Right lobe of liver (tissue), 6 donors: ENCODE data around the gene ARHGEF10L. TPM values are rescaled to one million over a fixed set of nuclear protein-coding genes. Genes with fewer than 3 reads are reported as not detected.
A peak's percentile ranks its signal among the peaks of the same experiment; 100 is the strongest.

Experiments
- ATAC-seq, 4 donors: fragments of 200-7000 bp; cut with Tn5 transposase; one replicate each; pipeline ENCODE4 v1.9.1; 2020; ENCODE audit warnings: mild to moderate bottlenecking in 4 of 4, moderate library complexity in 4 of 4
- DNase-seq, 3 donors: peaks; one replicate each; pipeline ENCODE4 v3.0.0-alpha.2; 2020
- H3K27ac ChIP-seq, 3 donors: fragments of 200-600 bp; one replicate each; pipeline ENCODE4 v1.8.0; 2022
- H3K27me3 ChIP-seq, 2 donors: fragments of 200-600 bp; one replicate each; pipeline ENCODE4 v1.8.0; 2022
- H3K36me3 ChIP-seq, 4 donors: fragments of 200-600 bp; sonication (generic) in 1 of 4; one replicate each; pipeline versions ENCODE4 v1.5.1 to v1.8.0; 2017 to 2022; ENCODE audit warnings: control low read depth in 1 of 4
- H3K4me1 ChIP-seq, 4 donors: fragments of 200-600 bp; sonication (generic) in 1 of 4; one replicate each; pipeline versions ENCODE4 v1.5.1 to v1.8.0; 2017 to 2022; ENCODE audit warnings: control low read depth in 1 of 4
- H3K4me3 ChIP-seq, 3 donors: fragments of 200-600 bp; one replicate each; pipeline ENCODE4 v1.8.0; 2022
- H3K9me3 ChIP-seq, 4 donors: fragments of 200-600 bp; sonication (generic) in 1 of 4; one replicate each; pipeline versions ENCODE4 v1.5.1 to v1.8.0; 2017 to 2022; ENCODE audit warnings: control low read depth in 1 of 4
- CTCF ChIP-seq, 4 donors: fragments of 200-600 bp in 3 of 4; fragments of 450-650 bp in 1 of 4; IDR thresholded peaks; one replicate each; pipeline versions ENCODE4 v1.5.1 to v1.8.0; 2016 to 2022; ENCODE audit warnings: antibody characterized with exemption in 4 of 4, mild to moderate bottlenecking in 2 of 4
- POLR2A ChIP-seq: fragments of 450-650 bp; IDR thresholded peaks from one replicate; pipeline ENCODE4 v1.6.1; 2017; ENCODE audit warnings: antibody characterized with exemption, mild to moderate bottlenecking
- WGBS: methylation state at CpG from one replicate; pipeline ENCODE4 v1.1.6; 2018; ENCODE audit warnings: low coverage, low lambda C conversion rate; ENCODE audit not compliant: insufficient coverage; ENCODE audit errors: missing lambda C conversion rate; 5-methylcytosine and 5-hydroxymethylcytosine counted together
- intact Hi-C, 2 donors: fragments of 100-400 bp; cut with DNase I; formaldehyde crosslinking; loops; one replicate each; pipeline versions ENCODE4 v1.11.2 to v1.14.1; 2022
- total RNA-seq, 6 experiments: library from RNA; depleted of rRNA in 2 of 6; stranded (reverse); fragments of >200 nt in 2 of 6; fragmentation: NEBNext Ultra II Directional in 3 of 6; extraction: Animal tissue kit (Norgen Biotek cat#: 25700) in 3 of 6; gene quantifications; one replicate each; pipeline versions ENCODE4 v1.1.0 to v1.2.4, GENCODE V29; 2016 to 2023
- donor health status: DM: no; HTN: yes; CAD: no.
- donor health status: DM: no; HTN: no; CAD: no.
- donor health status: DM: no; HTN: no; CAD: no.
- donor health status: DM: no; HTN: yes; CAD: no.
- donor health status: DM: no; HTN: yes; CAD: no.

ARHGEF10L gene
- total RNA-seq, 6 experiments from 2014 or later: 59.7 to 124 (median 87.4) TPM

- no peaks in the 10 kb centered on the region for H3K36me3 ChIP-seq
- peak; percentile 71 to 89 (median 82) for ATAC-seq
- peak overlapping the region in 1 of 3 donors; percentile 30 for H3K27ac ChIP-seq
- WGBS: 9% methylated on average over 5 of the region's 8 CpGs
- intact Hi-C loops: no loop called here
- H3K9me3 ChIP-seq: no peaks in the 10 kb centered on the region
- H3K27me3 ChIP-seq: no peaks in the 10 kb centered on the region
- peaks cover 0 to 17% (median 8%) of the 10 kb centered on the region in 4 donors for H3K4me1 ChIP-seq
- no peak for TF ChIP-seq CTCF (IDR thresholded peaks at IDR 0.05)
- no peak for TF ChIP-seq POLR2A
- DNase-seq: peak in 1 of 3 donors; percentile 68
- no peak overlapping the region for H3K4me3 ChIP-seq
Observed at GRCh38 chr1:17551755-17552234, 12.3 kb downstream of the ARHGEF10L start.

- Histone ChIP-seq H3K4me3 (no peak overlapping the region), H3K27ac (no peak overlapping the region), H3K36me3 (no peaks in the 10 kb centered on the region), H3K4me1 (peaks cover 0 to 22% (median 9%) of the 10 kb centered on the region in 4 donors), H3K9me3 (no peaks in the 10 kb centered on the region), H3K27me3 (no peaks in the 10 kb centered on the region)
- TF ChIP-seq CTCF (IDR thresholded peaks at IDR 0.05): no peak
- no peak for TF ChIP-seq POLR2A
- ATAC-seq (no peak), DNase-seq (no peak)
- intact Hi-C loops: no loop called here
- WGBS: 91% methylated on average over 1 of the region's 8 CpGs
Observed at GRCh38 chr1:17553975-17554700, 14.6 kb downstream of the ARHGEF10L start.

- no peak for ATAC-seq
- Histone ChIP-seq H3K9me3 (no peaks in the 10 kb centered on the region), H3K27ac (no peak overlapping the region), H3K27me3 (no peaks in the 10 kb centered on the region), H3K36me3 (no peaks in the 10 kb centered on the region), H3K4me3 (no peak overlapping the region), H3K4me1 (peaks cover 0 to 30% (median 13%) of the 10 kb centered on the region in 4 donors)
- no peak for DNase-seq
- intact Hi-C loops: no loop called here
- TF ChIP-seq POLR2A: no peak
- TF ChIP-seq CTCF (IDR thresholded peaks at IDR 0.05): no peak
- WGBS: no CpG with 5 or more reads among the region's 2 CpGs
Observed at GRCh38 chr1:17554954-17555353, 15.5 kb downstream of the ARHGEF10L start.

DNA sequence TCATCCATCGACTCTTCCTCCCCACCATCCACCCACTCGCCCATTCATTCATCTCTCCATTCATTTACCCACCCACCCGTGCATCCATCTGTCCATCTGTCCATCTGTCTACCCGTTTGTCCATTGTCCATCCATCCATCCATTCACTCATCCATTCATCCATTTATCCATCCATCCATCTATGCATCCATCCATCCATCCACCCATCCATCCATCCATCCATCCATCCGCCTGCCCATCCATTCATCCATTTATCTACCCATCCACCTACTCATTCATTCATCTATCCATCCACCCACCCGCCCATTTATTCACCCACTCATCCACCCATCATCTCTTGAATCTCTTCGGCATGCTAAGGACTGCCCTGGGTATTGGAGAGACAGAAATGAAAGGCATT is 18.5 kb downstream of the ARHGEF10L start:
- Histone ChIP-seq H3K36me3 (no peaks in the 10 kb centered on the region), H3K27me3 (no peaks in the 10 kb centered on the region), H3K4me3 (no peak overlapping the region), H3K9me3 (no peaks in the 10 kb centered on the region), H3K27ac (no peak overlapping the region), H3K4me1 (peaks cover 0 to 35% (median 16%) of the 10 kb centered on the region in 4 donors)
- WGBS: 76% methylated on average over 7 of the region's 7 CpGs
- intact Hi-C loops: no loop called here
- no peak for ATAC-seq
- TF ChIP-seq CTCF (IDR thresholded peaks at IDR 0.05) (no peak), POLR2A (no peak)
- no peak for DNase-seq
